H9 (cell line): ENCODE measurements around the gene PRSS27. TPM values are rescaled to one million over a fixed set of nuclear protein-coding genes. Genes with fewer than 3 reads are reported as not detected.

ENCODE experiments used
- DNase-seq: peaks from one replicate; pipeline ENCODE4 v3.0.0-alpha.2; 2017
- H2AFZ ChIP-seq: one replicate; pipeline ENCODE4 v1.6.1; 2013; ENCODE audit warnings: mild to moderate bottlenecking, low read length, control low read depth, moderate library complexity
- H2AK5ac ChIP-seq: 2 replicates; pipeline ENCODE4 v1.6.1; 2013; ENCODE audit warnings: low read length, control low read depth, mixed read lengths; ENCODE audit not compliant: insufficient read length
- H2BK120ac ChIP-seq: one replicate; pipeline ENCODE4 v1.6.1; 2013; ENCODE audit warnings: low read depth, mild to moderate bottlenecking, low read length, control low read depth, inconsistent platforms; ENCODE audit not compliant: poor library complexity, severe bottlenecking
- H2BK12ac ChIP-seq: 2 replicates; pipeline ENCODE4 v1.6.1; 2013; ENCODE audit warnings: low read length, control low read depth, mixed read lengths, low read depth; ENCODE audit not compliant: insufficient read length
- H2BK15ac ChIP-seq: 2 replicates; pipeline ENCODE4 v1.6.1; 2013; ENCODE audit warnings: low read depth, low read length, control low read depth
- H2BK20ac ChIP-seq: one replicate; pipeline ENCODE4 v1.6.1; 2013; ENCODE audit warnings: low read depth, mild to moderate bottlenecking, low read length, control low read depth, inconsistent platforms; ENCODE audit not compliant: poor library complexity, severe bottlenecking
- H2BK5ac ChIP-seq: 2 replicates; pipeline ENCODE4 v1.6.1; 2013; ENCODE audit warnings: low read length, control low read depth, mixed read lengths; ENCODE audit not compliant: insufficient read length
- H3K14ac ChIP-seq: 2 replicates; pipeline ENCODE4 v1.6.1; 2013; ENCODE audit warnings: low read length, control low read depth; ENCODE audit not compliant: insufficient read depth
- H3K18ac ChIP-seq: 2 replicates; pipeline ENCODE4 v1.6.1; 2013; ENCODE audit warnings: low read depth, mild to moderate bottlenecking, mixed read lengths, low read length, control low read depth; ENCODE audit not compliant: insufficient read length
- H3K23ac ChIP-seq: 2 replicates; pipeline ENCODE4 v1.6.1; 2013; ENCODE audit warnings: low read length, control low read depth, mixed read lengths, low read depth; ENCODE audit not compliant: insufficient read length
- H3K23me2 ChIP-seq: 2 replicates; pipeline ENCODE4 v1.6.1; 2013; ENCODE audit warnings: low read depth, mild to moderate bottlenecking, mixed read lengths, low read length, control low read depth; ENCODE audit not compliant: insufficient read length, poor library complexity, severe bottlenecking
- H3K27ac ChIP-seq: 2 replicates; pipeline ENCODE4 v1.5.1; 2013; ENCODE audit warnings: low read length, control low read depth, mixed read lengths, low read depth; ENCODE audit not compliant: insufficient read length
- H3K27me3 ChIP-seq: 2 replicates; pipeline ENCODE4 v1.6.1; 2013; ENCODE audit warnings: low read length, control low read depth, inconsistent platforms; ENCODE audit not compliant: insufficient read depth
- H3K4ac ChIP-seq: 2 replicates; pipeline ENCODE4 v1.6.1; 2013; ENCODE audit warnings: low read depth, mild to moderate bottlenecking, control low read depth, inconsistent platforms, low read length, moderate library complexity
- H3K4me1 ChIP-seq: 2 replicates; pipeline ENCODE4 v1.6.1; 2013; ENCODE audit warnings: low read length, control low read depth, inconsistent platforms; ENCODE audit not compliant: insufficient read depth
- H3K4me2 ChIP-seq: 2 replicates; pipeline ENCODE4 v1.6.1; 2013; ENCODE audit warnings: low read length, control low read depth, mixed read lengths; ENCODE audit not compliant: insufficient read length, insufficient read depth
- H3K56ac ChIP-seq: 2 replicates; pipeline ENCODE4 v1.6.1; 2013; ENCODE audit warnings: low read depth, mild to moderate bottlenecking, mixed read lengths, low read length, control low read depth; ENCODE audit not compliant: insufficient read length
- H3K79me1 ChIP-seq: 2 replicates; pipeline ENCODE4 v1.6.1; 2013; ENCODE audit warnings: low read depth, mild to moderate bottlenecking, moderate library complexity, low read length, control low read depth, inconsistent platforms; ENCODE audit not compliant: insufficient read depth, poor library complexity, severe bottlenecking
- H3K79me2 ChIP-seq: 2 replicates; pipeline ENCODE4 v1.6.1; 2013; ENCODE audit warnings: low read length, control low read depth, inconsistent platforms; ENCODE audit not compliant: insufficient read depth
- H3K9ac ChIP-seq: 2 replicates; pipeline ENCODE4 v1.6.1; 2013; ENCODE audit warnings: low read length, control low read depth, mixed read lengths; ENCODE audit not compliant: insufficient read length; ENCODE audit errors: extremely low read depth
- H3K9me3 ChIP-seq: one replicate; pipeline ENCODE4 v1.6.1; 2013; ENCODE audit warnings: low read depth, low read length, inconsistent platforms; ENCODE audit not compliant: control insufficient read depth
- H3T11ph ChIP-seq: one replicate; pipeline ENCODE4 v1.6.1; 2013; ENCODE audit warnings: mild to moderate bottlenecking, low read length, control low read depth, inconsistent platforms
- H4K20me1 ChIP-seq: one replicate; pipeline ENCODE4 v1.6.1; 2013; ENCODE audit not compliant: control insufficient read depth, insufficient read length, insufficient read depth
- H4K5ac ChIP-seq: 2 replicates; pipeline ENCODE4 v1.6.1; 2013; ENCODE audit warnings: low read depth, mild to moderate bottlenecking, mixed read lengths, low read length, control low read depth; ENCODE audit not compliant: insufficient read length
- H4K8ac ChIP-seq: replicated peaks from 2 replicates; pipeline ENCODE4 v1.6.1; 2013; ENCODE audit warnings: low read length, control low read depth, mixed read lengths, low read depth; ENCODE audit not compliant: insufficient read length
- H4K91ac ChIP-seq: 2 replicates; pipeline ENCODE4 v1.6.1; 2013; ENCODE audit warnings: low read depth, mild to moderate bottlenecking, moderate library complexity, mixed read lengths, low read length, control low read depth; ENCODE audit not compliant: insufficient read length
- H3K27ac Mint-ChIP-seq, 3 experiments: 2 replicates in 2 of 3; 3 replicates in 1 of 3; pipeline ENCODE4 v1.8.0; 2020 to 2021; ENCODE audit warnings: mixed read lengths in 3 of 3, mild to moderate bottlenecking in 1 of 3, moderate library complexity in 1 of 3
- H3K27me3 Mint-ChIP-seq: 2 replicates; pipeline ENCODE4 v1.8.0; 2021; ENCODE audit warnings: low read depth, mild to moderate bottlenecking, moderate library complexity, mixed read lengths
- H3K36me3 Mint-ChIP-seq, 3 experiments: 2 replicates in 2 of 3; 3 replicates in 1 of 3; pipeline ENCODE4 v1.8.0; 2020 to 2021; ENCODE audit warnings: low read depth in 3 of 3, mixed read lengths in 3 of 3; ENCODE audit not compliant: insufficient read depth in 1 of 3
- H3K4me1 Mint-ChIP-seq, 2 experiments: 2 replicates each; pipeline ENCODE4 v1.8.0; 2020; ENCODE audit warnings: mixed read lengths in 2 of 2
- H3K4me3 Mint-ChIP-seq, 2 experiments: 2 replicates in 1 of 2; 3 replicates in 1 of 2; pipeline ENCODE4 v1.8.0; 2020 to 2021; ENCODE audit warnings: mild to moderate bottlenecking in 2 of 2, mixed read lengths in 2 of 2, moderate library complexity in 1 of 2
- H3K9me3 Mint-ChIP-seq, 2 experiments: 2 replicates in 1 of 2; 3 replicates in 1 of 2; pipeline ENCODE4 v1.8.0; 2020; ENCODE audit warnings: mild to moderate bottlenecking in 2 of 2, mixed read lengths in 2 of 2, moderate library complexity in 1 of 2
- CTCF ChIP-seq: fragments of 200-600 bp; sonication (generic); conservative IDR thresholded peaks from 3 replicates; pipeline ENCODE4 v1.8.0; 2021; ENCODE audit warnings: antibody characterized with exemption, mild to moderate bottlenecking
- WGBS: extraction: QIAGEN DNeasy Blood & Tissue Kit; methylation state at CpG from one replicate; pipeline ENCODE4 v1.1.7; 2013; ENCODE audit warnings: missing lambda C conversion rate, low lambda C conversion rate, mixed read lengths; ENCODE audit not compliant: insufficient read length; ENCODE audit errors: extremely low coverage; 5-methylcytosine and 5-hydroxymethylcytosine counted together
- total RNA-seq: library from RNA; stranded (reverse); gene quantifications from 2 replicates; pipeline ENCODE4 v1.2.1, GENCODE V29; 2021

PRSS27 gene
- total RNA-seq, 1 experiment from 2014 or later: 5.0 TPM

GRCh38 chr16:2761472-2761871, 41.4 kb upstream of the PRSS27 start:
- peaks cover 34 to 55% of the 10 kb centered on the region in 2 experiments for H3K9me3 Mint-ChIP-seq
- H3K27me3 Mint-ChIP-seq: no peaks in the 10 kb centered on the region; the same call in 1 of the 2 replicates

More at GRCh38 chr16:2761472-2761871, 41.4 kb upstream of the PRSS27 start:
- H3K27ac ChIP-seq: no peak overlapping the region
- no peak overlapping the region for H3K4me2 ChIP-seq
- H3K56ac ChIP-seq: no peak overlapping the region
- H4K5ac ChIP-seq: no peak overlapping the region
- Mint-ChIP-seq H3K4me3 (peak overlapping the region in 1 of 2 experiments; percentile 22; a peak in 1 of 5 replicates), H3K36me3 (peaks cover 100% of the 10 kb centered on the region in 3 experiments), H3K27ac (no peak overlapping the region; a peak in 1 of 7 replicates), H3K4me1 (peaks cover 4% of the 10 kb centered on the region in 2 experiments; a peak in 1 of 4 replicates)
- no peak overlapping the region for H2BK120ac ChIP-seq
- WGBS: no CpG with 5 or more reads among the region's 10 CpGs
- H3K23ac ChIP-seq: no peak overlapping the region
- no peaks in the 10 kb centered on the region for H3K4me1 ChIP-seq
- H2BK15ac ChIP-seq: no peak overlapping the region
- no peak overlapping the region for H3K18ac ChIP-seq
- H3K9me3 ChIP-seq: no peaks in the 10 kb centered on the region
- H2BK12ac ChIP-seq: no peak overlapping the region
- no peaks in the 10 kb centered on the region for H3K23me2 ChIP-seq
- no peak overlapping the region for H2AK5ac ChIP-seq
- no peak for TF ChIP-seq CTCF
- H3K9ac ChIP-seq: no peak overlapping the region
- H3K4ac ChIP-seq: no peak overlapping the region
- peaks cover 20% of the 10 kb centered on the region; the same call in 1 of the 2 replicates for H3K79me2 ChIP-seq
- H4K8ac ChIP-seq: no peak overlapping the region
- no peaks in the 10 kb centered on the region for H4K20me1 ChIP-seq
- no peak overlapping the region for H3K14ac ChIP-seq
- no peak for DNase-seq
- H2BK5ac ChIP-seq: no peak overlapping the region
- no peaks in the 10 kb centered on the region for H3K27me3 ChIP-seq
- no peak overlapping the region for H2BK20ac ChIP-seq
- H4K91ac ChIP-seq: no peak overlapping the region
- no peak overlapping the region for H3T11ph ChIP-seq
- no peak overlapping the region for H2AFZ ChIP-seq
- H3K79me1 ChIP-seq: peaks cover 24% of the 10 kb centered on the region
